ENCODE measurements around the gene EPHA1. TPM values are rescaled to one million over a fixed set of nuclear protein-coding genes. Genes with fewer than 3 reads are reported as not detected.
"Not testable (repeated sequence)": the region's sequence is repeated elsewhere in the genome, so short reads cannot be mapped to it uniquely, and the experiment has no call there.

The EPHA1 gene
- total and polyA plus RNA-seq, 3 donors from 2014 or later: 5.9 to 9.8 (median 8.5) TPM

GRCh38 chr7:143426479-143427142 lies 18.0 kb upstream of the EPHA1 start:
- DNase-seq: no peak
- Histone ChIP-seq H3K4me1 (no peaks in the 10 kb centered on the region), H3K27ac (no peak overlapping the region), H3K4me3 (no peak overlapping the region), H3K27me3 (no peaks in the 10 kb centered on the region), H3K36me3 (ENCODE audit: low read depth, missing control alignments) (no peaks in the 10 kb centered on the region), H3K9me3 (no peaks in the 10 kb centered on the region)
- no peak for TF ChIP-seq POLR2A (IDR thresholded peaks at IDR 0.05)
- TF ChIP-seq, protein P1, sequence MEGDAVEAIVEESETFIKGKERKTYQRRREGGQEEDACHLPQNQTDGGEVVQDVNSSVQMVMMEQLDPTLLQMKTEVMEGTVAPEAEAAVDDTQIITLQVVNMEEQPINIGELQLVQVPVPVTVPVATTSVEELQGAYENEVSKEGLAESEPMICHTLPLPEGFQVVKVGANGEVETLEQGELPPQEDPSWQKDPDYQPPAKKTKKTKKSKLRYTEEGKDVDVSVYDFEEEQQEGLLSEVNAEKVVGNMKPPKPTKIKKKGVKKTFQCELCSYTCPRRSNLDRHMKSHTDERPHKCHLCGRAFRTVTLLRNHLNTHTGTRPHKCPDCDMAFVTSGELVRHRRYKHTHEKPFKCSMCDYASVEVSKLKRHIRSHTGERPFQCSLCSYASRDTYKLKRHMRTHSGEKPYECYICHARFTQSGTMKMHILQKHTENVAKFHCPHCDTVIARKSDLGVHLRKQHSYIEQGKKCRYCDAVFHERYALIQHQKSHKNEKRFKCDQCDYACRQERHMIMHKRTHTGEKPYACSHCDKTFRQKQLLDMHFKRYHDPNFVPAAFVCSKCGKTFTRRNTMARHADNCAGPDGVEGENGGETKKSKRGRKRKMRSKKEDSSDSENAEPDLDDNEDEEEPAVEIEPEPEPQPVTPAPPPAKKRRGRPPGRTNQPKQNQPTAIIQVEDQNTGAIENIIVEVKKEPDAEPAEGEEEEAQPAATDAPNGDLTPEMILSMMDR (IDR thresholded peaks at IDR 0.05): no peak
- intact Hi-C loops (cut with DNase I; ENCODE audit: low total_unique reads): no loop called here
- WGBS, 2 donors: 68 to 79% methylated on average over 2 of the region's 2 CpGs

GRCh38 chr7:143424476-143424875 lies 15.8 kb upstream of the EPHA1 start:
- H3K4me1 ChIP-seq; H3K27ac ChIP-seq; DNase-seq; intact Hi-C loops (cut with DNase I; ENCODE audit: low total_unique reads); H3K9me3 ChIP-seq; H3K36me3 ChIP-seq (ENCODE audit: low read depth, missing control alignments); H3K27me3 ChIP-seq: not testable (repeated sequence)
- peak overlapping the region in 1 of 2 donors; percentile 33 for H3K4me3 ChIP-seq
- 70 to 74% methylated on average over 11 to 33 of the region's 34 CpGs for WGBS, 2 donors

DNA sequence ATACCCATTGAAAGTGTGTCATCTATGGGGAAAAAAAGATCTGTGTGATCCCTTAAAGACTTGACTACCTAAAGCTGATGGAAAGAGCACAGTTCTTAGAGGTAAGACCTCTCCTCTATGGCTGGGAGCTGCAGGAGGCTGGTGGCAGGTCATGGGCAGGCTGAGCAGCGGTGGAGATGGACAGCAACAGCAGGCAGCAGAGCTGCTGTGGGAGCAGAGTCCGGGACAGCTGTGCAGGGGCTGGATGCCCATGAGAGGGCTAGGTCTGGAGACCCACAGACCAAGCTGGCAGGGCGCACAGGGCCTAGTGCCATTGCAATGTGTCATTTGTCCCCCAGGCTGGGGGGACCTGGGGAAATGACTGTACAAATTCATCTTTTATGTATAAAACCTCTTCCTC lies 13.4 kb upstream of the EPHA1 start:
- intact Hi-C loops (cut with DNase I; ENCODE audit: low total_unique reads): no loop called here
- no peaks in the 10 kb centered on the region for H3K9me3 ChIP-seq
- H3K27ac ChIP-seq: no peak overlapping the region
- no peak for DNase-seq
- no peaks in the 10 kb centered on the region for H3K36me3 ChIP-seq (ENCODE audit: low read depth, missing control alignments)
- TF ChIP-seq POLR2A (IDR thresholded peaks at IDR 0.05): no peak
- TF ChIP-seq, protein P1 (IDR thresholded peaks at IDR 0.05): no peak
- no peaks in the 10 kb centered on the region for H3K4me1 ChIP-seq
- WGBS, 2 donors: 88 to 93% methylated on average over 3 of the region's 3 CpGs
- H3K4me3 ChIP-seq: no peak overlapping the region
- no peaks in the 10 kb centered on the region for H3K27me3 ChIP-seq

GRCh38 chr7:143420624-143421023 lies 12.0 kb upstream of the EPHA1 start:
- WGBS, 2 donors: 57 to 60% methylated on average over 3 of the region's 3 CpGs

GRCh38 chr7:143419880-143420279 lies 11.2 kb upstream of the EPHA1 start:
- Histone ChIP-seq H3K27ac (no peak overlapping the region), H3K36me3 (ENCODE audit: low read depth, missing control alignments) (no peaks in the 10 kb centered on the region), H3K9me3 (no peaks in the 10 kb centered on the region), H3K27me3 (no peaks in the 10 kb centered on the region), H3K4me1 (no peaks in the 10 kb centered on the region), H3K4me3 (no peak overlapping the region)
- intact Hi-C loops (cut with DNase I; ENCODE audit: low total_unique reads): loop anchor here (10.0 kb wide), 1 partner anchor 185 kb away; no protein-coding TSS in a partner anchor
- TF ChIP-seq, protein P1 (IDR thresholded peaks at IDR 0.05): no peak
- TF ChIP-seq POLR2A (IDR thresholded peaks at IDR 0.05): no peak
- WGBS, 2 donors: 39 to 42% methylated on average over 4 of the region's 4 CpGs
- DNase-seq: no peak

More at GRCh38 chr7:143420624-143421023, 12.0 kb upstream of the EPHA1 start:
- DNase-seq; H3K27me3 ChIP-seq; H3K4me3 ChIP-seq; H3K4me1 ChIP-seq; H3K9me3 ChIP-seq; intact Hi-C loops (cut with DNase I; ENCODE audit: low total_unique reads); H3K36me3 ChIP-seq (ENCODE audit: low read depth, missing control alignments); H3K27ac ChIP-seq: not testable (repeated sequence)
